HG03045 (cell line): ENCODE measurements around the gene FRMD3.
A peak's percentile ranks its signal among the peaks of the same experiment; 100 is the strongest.

ENCODE experiments used
- ATAC-seq: cut with Tn5 transposase; IDR thresholded peaks from one replicate; pipeline ENCODE4 v1.9.1; 2021; ENCODE audit warnings: mild to moderate bottlenecking, moderate library complexity; ENCODE audit not compliant: unreplicated experiment

Gene FRMD3

GRCh38 chr9:83294816-83295215 is 243.4 kb downstream of the FRMD3 start:
- ATAC-seq, result no peak

DNA sequence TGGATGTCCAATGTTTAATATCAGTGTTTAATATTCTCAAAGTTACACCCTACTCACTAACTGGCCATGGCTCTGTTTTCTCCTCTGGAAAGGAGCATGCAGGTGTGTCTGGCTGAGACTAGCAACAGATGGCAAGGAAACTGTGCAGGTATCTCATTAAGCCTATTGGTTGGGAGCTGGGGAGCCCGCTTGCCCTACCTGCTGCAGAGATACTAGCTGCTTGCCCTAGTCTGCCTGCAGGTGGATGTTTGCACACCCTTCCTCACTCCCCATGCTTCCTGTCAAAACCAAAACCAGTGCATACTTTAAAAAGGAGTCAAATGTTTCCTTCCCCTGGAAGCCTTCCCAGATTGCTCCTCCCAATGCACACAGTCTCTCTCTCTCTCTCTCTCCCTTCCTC is 247.0 kb downstream of the FRMD3 start:
- no peak for ATAC-seq

- ATAC-seq, result no peak
These were observed 247.5 kb downstream of the FRMD3 start for GRCh38 chr9:83290692-83291091.

DNA sequence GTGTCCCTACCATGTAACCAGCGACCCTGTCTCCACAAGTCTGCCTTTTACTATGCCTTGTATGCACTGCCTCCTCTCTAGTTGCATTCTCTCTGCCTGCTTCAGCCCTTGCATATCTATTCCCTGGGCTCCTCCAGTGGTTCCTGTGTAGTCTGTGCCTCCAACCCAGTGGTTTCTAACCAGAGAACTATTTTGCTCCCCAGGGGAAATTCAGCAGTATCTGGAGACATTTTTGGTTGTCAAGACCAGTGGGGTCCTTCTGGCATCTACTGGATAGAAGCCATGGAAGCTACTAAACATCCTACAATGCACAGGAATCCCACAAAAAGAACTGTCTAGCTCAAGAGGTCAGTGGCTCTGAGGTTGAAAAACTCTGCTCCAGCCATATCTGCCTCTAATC is 251.2 kb downstream of the FRMD3 start:
- no peak for ATAC-seq

DNA sequence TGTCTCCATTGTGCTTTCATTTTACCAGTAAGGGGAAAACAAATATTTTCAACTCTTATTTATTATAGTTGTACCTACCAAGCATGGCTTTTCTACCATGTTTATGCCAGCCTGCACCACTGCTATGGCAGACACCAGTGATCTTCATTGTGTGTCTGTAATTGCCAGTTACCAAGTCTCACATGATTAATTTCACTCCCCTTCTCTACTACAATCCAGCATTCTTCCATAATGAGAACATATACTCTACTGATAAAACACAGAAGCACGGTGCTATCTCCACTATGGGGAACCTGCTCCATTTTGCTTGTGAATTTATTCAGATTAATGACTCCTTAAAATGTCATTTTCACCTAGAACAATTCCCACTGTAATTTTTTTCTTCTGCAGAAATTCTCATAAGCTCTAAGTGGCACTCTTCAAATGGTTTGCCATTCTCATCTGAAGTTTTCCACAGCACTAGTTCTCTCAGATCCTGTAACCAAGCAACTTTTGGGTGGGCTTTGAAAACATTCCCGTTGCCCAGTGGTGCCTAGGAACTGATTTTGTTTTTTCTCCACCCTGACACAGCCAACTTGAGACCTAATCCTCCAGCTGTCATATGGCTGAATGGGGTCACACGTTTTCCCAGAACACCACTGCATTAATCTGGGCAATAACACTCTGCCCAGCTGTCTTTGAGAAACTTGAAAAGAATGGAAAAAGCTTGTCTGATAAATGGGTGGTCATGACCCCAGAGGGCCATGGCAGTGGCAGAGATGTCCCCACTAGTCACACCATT is 252.6 kb downstream of the FRMD3 start:
- no peak for ATAC-seq

GRCh38 chr9:83284746-83285145 is 253.5 kb downstream of the FRMD3 start:
- ATAC-seq, result no peak

GRCh38 chr9:83283528-83283927 is 254.7 kb downstream of the FRMD3 start:
- no peak for ATAC-seq

- no peak for ATAC-seq
These were observed 256.6 kb downstream of the FRMD3 start for GRCh38 chr9:83281306-83282255.

- no peak for ATAC-seq
These were observed 257.4 kb downstream of the FRMD3 start for GRCh38 chr9:83280790-83281189.

DNA sequence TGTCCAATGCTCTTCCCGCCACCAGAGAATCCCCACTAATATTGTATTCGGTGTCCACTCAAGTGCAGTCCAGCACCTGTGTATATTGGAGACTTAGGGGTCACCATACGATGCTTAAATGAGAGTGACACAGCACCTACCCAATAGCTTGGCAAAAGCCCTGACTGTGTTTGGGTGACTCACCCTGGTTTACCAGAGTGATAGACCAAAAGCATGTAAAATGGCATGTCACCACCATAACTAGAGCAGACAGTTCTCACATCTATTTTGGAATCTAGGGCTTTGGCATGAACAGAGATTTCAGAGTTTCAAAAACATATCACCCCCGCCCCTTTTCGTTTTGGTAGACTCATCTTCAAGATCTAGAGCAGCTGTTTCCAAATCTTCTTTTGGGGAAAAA is 257.9 kb downstream of the FRMD3 start:
- ATAC-seq, result no peak

- no peak for ATAC-seq
These were observed 263.4 kb downstream of the FRMD3 start for GRCh38 chr9:83274787-83275186.

GRCh38 chr9:83271665-83272071 is 266.5 kb downstream of the FRMD3 start:
- no peak for ATAC-seq

DNA sequence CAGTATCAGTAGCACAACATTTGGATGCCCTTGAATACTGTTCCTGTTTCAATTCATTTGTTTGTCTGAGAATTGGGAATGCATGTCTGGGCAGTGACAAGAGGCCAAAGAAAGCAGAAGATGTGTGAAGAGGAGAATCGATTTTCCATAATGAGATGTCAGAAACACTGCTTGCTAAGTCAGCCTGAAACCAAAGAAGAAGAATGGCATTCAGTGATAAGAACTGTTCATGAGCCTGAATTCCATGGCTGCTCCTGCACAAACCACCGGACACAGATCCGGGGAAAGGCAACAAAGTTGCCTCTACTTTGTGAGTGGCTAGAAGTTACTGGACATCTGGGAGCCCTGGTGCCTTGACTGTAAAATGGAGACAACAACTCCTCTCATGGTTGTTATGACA is 268.1 kb downstream of the FRMD3 start:
- no peak for ATAC-seq

- no peak for ATAC-seq
These were observed 270.5 kb downstream of the FRMD3 start for GRCh38 chr9:83267741-83268140.

GRCh38 chr9:83266666-83267496 is 271.3 kb downstream of the FRMD3 start:
- no peak for ATAC-seq

DNA sequence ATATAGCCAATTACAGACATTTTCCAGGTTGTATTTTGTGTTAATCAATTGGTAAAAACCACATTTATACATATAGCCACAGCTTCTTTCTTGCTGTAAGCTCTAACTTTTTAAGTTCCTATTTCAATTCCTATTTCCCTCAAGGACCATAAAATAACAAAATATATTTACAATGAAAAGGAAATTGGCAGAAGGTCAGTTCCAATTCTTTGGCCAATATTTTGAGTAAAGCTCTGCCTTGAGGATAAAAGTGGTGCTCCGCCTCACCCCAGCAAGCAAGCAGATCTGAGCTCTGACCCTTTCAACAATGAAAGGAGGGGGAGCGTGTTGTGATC is 271.9 kb downstream of the FRMD3 start:
- no peak for ATAC-seq

DNA sequence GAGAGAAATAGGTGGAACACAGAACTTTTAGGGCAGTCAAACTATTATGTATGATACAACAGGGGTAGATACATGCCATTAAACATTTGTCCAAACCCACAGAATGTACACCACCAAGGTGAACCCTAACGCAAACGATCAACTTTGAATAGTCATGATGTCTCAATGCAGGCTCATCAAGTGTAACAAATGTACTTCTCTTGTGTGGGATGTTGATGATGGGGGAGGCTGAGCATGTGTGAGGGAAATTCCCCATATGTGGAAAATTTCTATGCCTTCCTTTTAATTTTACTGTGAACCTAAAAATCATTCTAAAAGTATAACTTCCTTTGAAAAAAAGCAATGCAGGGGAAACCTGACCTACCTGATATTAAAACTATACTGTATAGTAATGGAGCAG is 273.9 kb downstream of the FRMD3 start:
- no peak for ATAC-seq

DNA sequence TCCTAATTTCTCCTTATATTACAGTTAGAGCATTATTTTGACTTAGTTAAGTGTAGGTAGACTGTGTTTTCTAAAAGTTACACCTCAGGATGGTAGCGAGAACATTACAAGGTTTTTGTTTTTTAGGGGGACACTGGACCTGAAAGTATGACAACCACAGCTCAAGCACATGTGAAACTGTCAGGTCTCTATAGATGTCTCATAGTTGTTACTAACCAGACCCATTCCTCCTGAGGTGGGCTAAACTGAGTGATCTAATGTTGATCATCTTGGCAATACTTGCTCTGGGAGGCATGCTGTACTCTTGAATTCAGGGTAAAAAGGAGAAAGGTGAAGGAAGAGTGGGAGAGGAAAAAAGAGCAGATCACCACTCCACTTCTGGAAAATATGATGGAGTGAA is 278.6 kb downstream of the FRMD3 start:
- ATAC-seq, result no peak

DNA sequence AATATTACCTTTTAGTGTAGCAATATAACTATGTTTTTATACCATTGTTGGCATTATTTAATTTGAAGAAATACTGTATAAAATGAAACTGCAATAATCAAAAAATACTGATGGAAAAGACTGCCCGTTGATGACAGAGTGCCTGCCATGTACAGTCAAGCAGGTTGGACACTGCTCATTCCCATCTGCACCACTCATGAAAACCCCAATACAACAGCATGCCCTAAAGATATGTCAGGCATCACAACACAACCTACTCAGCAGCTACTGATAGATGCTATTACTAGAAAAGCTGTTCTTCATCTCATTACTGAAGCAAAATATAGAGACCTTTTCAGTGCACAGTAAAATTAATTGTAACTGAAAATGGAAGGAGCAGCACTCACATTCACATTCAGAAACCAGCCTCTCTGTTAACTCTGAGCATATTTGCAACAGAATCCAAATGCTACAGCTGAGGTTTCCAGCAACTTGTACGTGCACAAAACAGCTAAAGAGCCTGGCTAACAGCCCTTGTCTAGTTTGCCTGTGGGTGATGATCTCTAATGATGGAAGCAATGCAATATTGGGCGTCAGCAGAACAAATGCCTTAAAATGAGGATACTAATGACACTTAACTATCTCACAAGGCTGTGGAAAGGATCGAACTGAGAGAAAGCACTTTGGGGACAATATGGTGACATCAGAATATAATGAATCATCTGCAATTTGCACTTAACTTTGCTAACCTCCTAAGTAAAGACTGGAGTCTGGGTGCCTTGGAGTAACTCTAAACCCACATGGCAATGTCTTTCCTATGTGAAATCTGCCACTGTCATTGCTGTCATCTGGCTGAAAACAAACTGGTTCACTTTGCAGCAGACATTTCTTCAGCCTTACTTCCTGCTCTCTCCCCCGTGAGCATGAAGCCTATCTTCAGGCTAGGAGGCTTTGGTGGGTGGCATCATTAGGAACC is 280.0 kb downstream of the FRMD3 start:
- no peak for ATAC-seq

DNA sequence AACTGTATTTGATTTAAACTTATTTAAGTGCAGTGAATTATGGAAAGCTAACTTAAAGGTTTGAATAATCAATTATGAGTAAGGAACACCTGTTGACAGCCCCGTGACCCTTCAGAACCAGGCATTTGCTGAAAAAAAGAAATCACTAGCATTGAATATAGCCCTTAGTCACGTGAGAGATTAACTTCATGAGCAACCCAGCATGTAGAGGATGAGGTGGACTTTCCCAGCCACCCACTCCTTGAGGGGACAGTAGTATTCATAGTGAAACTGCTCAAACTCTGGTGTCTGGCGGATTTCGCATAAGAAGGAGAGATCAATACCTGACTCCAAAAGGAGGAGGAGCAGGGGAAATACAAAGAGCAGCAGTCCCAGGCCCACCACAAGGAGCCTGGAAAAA is 290.5 kb downstream of the FRMD3 start:
- ATAC-seq, result peak; percentile 53
